Loucy (cell line): ENCODE results near the gene FGF8.

Source experiments
- H2AFZ ChIP-seq: fragments of 200-600 bp; sonication (generic); 2 replicates; pipeline ENCODE4 v1.6.0; 2016; ENCODE audit warnings: antibody characterized with exemption, mild to moderate bottlenecking, low read length, moderate library complexity
- H3F3A ChIP-seq: fragments of 200-600 bp; 2 replicates; pipeline ENCODE4 v1.6.0; 2016; ENCODE audit warnings: antibody characterized with exemption, low read depth, mild to moderate bottlenecking
- H3K27me3 ChIP-seq: fragments of 200-600 bp; sonication (generic); 2 replicates; pipeline ENCODE4 v1.6.1; 2014; ENCODE audit warnings: low read length, mild to moderate bottlenecking; ENCODE audit not compliant: insufficient read depth, poor library complexity, severe bottlenecking
- H3K36me3 ChIP-seq: fragments of 200-600 bp; sonication (generic); 2 replicates; pipeline ENCODE4 v1.6.1; 2016; ENCODE audit warnings: low read length; ENCODE audit not compliant: insufficient read depth
- H3K4me1 ChIP-seq: fragments of 200-600 bp; sonication (generic); 2 replicates; pipeline ENCODE4 v1.5.1; 2014; ENCODE audit warnings: low read length, mild to moderate bottlenecking; ENCODE audit not compliant: insufficient read depth, poor library complexity, severe bottlenecking
- H3K4me2 ChIP-seq: fragments of 200-600 bp; sonication (generic); 2 replicates; pipeline ENCODE4 v1.6.0; 2014; ENCODE audit warnings: antibody characterized with exemption, low read length, low read depth, mild to moderate bottlenecking; ENCODE audit not compliant: poor library complexity, severe bottlenecking
- H3K4me3 ChIP-seq: fragments of 200-600 bp; sonication (generic); 2 replicates; pipeline ENCODE4 v1.5.1; 2014; ENCODE audit warnings: low read length, mild to moderate bottlenecking, mixed read lengths; ENCODE audit not compliant: poor library complexity, severe bottlenecking
- H3K79me2 ChIP-seq: fragments of 200-600 bp; sonication (generic); 2 replicates; pipeline ENCODE4 v1.6.1; 2014; ENCODE audit warnings: low read length; ENCODE audit not compliant: insufficient read depth
- H3K9ac ChIP-seq: fragments of 200-600 bp; sonication (generic); 2 replicates; pipeline ENCODE4 v1.6.0; 2014; ENCODE audit warnings: mild to moderate bottlenecking, low read depth, low read length, moderate library complexity; ENCODE audit not compliant: poor library complexity, severe bottlenecking
- H3K9me2 ChIP-seq: fragments of 200-600 bp; sonication (generic); replicated peaks from 2 replicates; pipeline ENCODE4 v1.6.1; 2016; ENCODE audit warnings: low read depth, low read length, mixed read lengths
- H3K9me3 ChIP-seq: fragments of 200-600 bp; sonication (generic); 2 replicates; pipeline ENCODE4 v1.6.1; 2014; ENCODE audit warnings: mild to moderate bottlenecking, antibody characterized with exemption, low read length, low read depth; ENCODE audit not compliant: insufficient read depth
- H4K20me1 ChIP-seq: fragments of 200-600 bp; sonication (generic); 2 replicates; pipeline ENCODE4 v1.6.0; 2014; ENCODE audit warnings: antibody characterized with exemption, low read length, mild to moderate bottlenecking; ENCODE audit not compliant: insufficient read depth, poor library complexity, severe bottlenecking
- EZH2phosphoT487 ChIP-seq: fragments of 200-600 bp; IDR thresholded peaks from 2 replicates; pipeline ENCODE4 v1.6.1; 2018; ENCODE audit warnings: antibody characterized with exemption, mild to moderate bottlenecking, moderate library complexity, borderline replicate concordance
- TF ChIP-seq, protein P1 (sequence below): fragments of 200-600 bp; sonication (generic); conservative IDR thresholded peaks from 2 replicates; pipeline ENCODE4 v1.5.1; 2014; ENCODE audit warnings: mild to moderate bottlenecking, antibody characterized with exemption, low read length

Gene FGF8

DNA sequence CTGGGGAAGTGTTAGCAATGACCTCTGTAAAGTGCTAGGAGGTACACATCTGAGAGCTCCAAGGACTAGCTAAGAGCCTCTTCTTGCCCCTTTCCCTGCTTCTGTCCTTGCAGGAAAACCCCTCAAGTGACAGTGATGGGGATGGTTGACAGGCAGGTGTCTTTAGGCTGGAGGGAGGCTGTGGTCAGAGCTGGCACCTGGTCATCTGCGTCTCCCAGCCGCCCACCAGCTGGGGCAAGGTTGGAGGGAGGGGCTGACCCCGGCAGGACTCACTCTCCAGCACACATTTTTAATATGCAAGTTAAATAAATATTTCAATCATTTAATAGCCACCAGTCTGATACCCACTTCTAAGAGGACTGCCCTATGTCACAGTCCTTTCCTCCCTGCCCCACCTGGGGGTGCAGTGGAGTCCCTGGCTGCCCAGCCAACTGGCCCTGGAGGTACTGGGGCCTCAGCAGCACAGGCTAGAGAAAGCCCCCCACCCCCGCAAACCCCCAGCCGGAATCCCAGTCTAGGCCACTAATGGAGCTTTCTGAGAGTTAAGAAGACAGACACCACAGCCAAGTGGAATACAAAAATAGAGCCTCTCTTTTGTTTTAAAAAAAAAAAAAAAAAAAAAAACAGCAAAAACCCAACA lies 6.3 kb downstream of the FGF8 start:
- Histone ChIP-seq H3K9me3 (no peaks in the 10 kb centered on the region), H3K4me3 (no peak overlapping the region), H3K36me3 (no peaks in the 10 kb centered on the region), H3K9me2 (no peaks in the 10 kb centered on the region), H2AFZ (no peak overlapping the region), H3K27me3 (no peaks in the 10 kb centered on the region), H3K4me2 (no peak overlapping the region), H4K20me1 (no peaks in the 10 kb centered on the region), H3K4me1 (no peaks in the 10 kb centered on the region), H3F3A (no peaks in the 10 kb centered on the region), H3K9ac (no peak overlapping the region), H3K79me2 (no peaks in the 10 kb centered on the region)
- TF ChIP-seq, protein P1, sequence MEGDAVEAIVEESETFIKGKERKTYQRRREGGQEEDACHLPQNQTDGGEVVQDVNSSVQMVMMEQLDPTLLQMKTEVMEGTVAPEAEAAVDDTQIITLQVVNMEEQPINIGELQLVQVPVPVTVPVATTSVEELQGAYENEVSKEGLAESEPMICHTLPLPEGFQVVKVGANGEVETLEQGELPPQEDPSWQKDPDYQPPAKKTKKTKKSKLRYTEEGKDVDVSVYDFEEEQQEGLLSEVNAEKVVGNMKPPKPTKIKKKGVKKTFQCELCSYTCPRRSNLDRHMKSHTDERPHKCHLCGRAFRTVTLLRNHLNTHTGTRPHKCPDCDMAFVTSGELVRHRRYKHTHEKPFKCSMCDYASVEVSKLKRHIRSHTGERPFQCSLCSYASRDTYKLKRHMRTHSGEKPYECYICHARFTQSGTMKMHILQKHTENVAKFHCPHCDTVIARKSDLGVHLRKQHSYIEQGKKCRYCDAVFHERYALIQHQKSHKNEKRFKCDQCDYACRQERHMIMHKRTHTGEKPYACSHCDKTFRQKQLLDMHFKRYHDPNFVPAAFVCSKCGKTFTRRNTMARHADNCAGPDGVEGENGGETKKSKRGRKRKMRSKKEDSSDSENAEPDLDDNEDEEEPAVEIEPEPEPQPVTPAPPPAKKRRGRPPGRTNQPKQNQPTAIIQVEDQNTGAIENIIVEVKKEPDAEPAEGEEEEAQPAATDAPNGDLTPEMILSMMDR, result no peak
- TF ChIP-seq EZH2phosphoT487, result no peak

DNA sequence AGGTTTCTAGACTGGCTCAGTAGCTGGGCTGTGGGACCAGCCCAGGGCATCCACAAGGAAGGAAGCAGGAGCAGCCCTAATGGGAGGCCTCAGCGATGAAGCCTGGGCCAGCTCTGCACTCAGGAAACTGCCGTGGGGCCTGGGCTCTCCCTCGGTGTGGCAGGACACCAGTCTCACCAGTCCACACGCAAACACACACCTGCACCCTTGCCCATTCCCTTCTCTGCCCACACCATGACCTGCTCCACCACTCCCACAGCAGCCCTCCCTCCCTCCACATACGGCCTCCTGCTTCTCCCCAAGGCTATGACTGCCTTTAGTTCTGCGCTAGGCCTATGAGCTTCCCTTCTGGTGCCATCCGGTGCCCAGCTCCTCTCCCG lies 7.1 kb downstream of the FGF8 start:
- no peak for TF ChIP-seq EZH2phosphoT487
- TF ChIP-seq, protein P1, result no peak
- Histone ChIP-seq H3K9ac (no peak overlapping the region), H3K9me2 (no peaks in the 10 kb centered on the region), H3K9me3 (no peaks in the 10 kb centered on the region), H3F3A (no peaks in the 10 kb centered on the region), H3K27me3 (no peaks in the 10 kb centered on the region), H3K36me3 (no peaks in the 10 kb centered on the region), H3K4me1 (no peaks in the 10 kb centered on the region), H3K4me3 (no peak overlapping the region), H3K79me2 (no peaks in the 10 kb centered on the region), H3K4me2 (no peak overlapping the region), H2AFZ (no peak overlapping the region), H4K20me1 (no peaks in the 10 kb centered on the region)

DNA sequence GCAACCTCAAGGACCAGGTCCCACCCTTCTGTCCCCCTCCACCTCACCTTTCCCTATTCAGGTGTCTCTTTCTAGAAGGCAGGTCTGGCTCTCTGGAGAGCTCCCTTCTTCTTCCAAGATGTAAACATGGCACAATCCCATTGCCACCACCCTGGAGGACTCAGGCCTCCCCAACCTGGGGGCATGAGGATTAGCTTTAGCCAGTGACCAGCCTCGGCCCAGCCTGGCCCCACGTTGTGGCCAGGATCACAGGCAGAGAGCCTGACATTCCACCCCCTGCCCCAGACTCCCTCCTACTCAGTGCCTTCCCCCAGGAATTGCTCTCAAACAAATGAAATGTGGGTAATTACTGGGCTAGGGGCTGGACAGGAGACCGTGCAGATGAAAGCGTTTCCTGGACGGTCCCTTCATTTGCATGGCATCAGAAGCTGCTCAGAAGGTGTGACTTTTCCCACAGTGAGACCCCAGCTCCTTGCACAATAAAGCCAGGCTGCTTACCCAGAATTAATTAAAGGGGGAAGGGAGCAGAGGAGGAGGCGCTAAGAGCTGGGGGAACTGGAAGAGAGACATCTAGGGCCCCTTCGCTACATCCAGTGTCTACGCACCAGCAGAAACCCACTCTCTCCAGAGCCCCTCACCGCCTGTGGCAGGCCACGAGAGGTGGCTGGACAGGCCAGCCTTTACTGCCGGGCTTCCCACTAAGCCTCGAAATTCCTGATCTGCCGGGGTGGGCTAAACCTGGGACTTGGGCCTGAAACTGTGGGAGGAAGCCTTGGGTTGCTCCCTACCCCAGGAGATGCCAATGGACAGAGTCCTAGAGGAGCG lies 7.7 kb downstream of the FGF8 start:
- Histone ChIP-seq H3K9me2 (no peaks in the 10 kb centered on the region), H2AFZ (no peak overlapping the region), H3K27me3 (no peaks in the 10 kb centered on the region)

More for the DNA sequence above, 7.7 kb downstream of the FGF8 start:
- Histone ChIP-seq H3K4me2 (no peak overlapping the region), H3K36me3 (no peaks in the 10 kb centered on the region), H3K4me3 (no peak overlapping the region), H3K9ac (no peak overlapping the region), H3K4me1 (no peaks in the 10 kb centered on the region), H3K9me3 (no peaks in the 10 kb centered on the region), H4K20me1 (no peaks in the 10 kb centered on the region), H3F3A (no peaks in the 10 kb centered on the region), H3K79me2 (no peaks in the 10 kb centered on the region)
- TF ChIP-seq, protein P1, result no peak
- TF ChIP-seq EZH2phosphoT487, result no peak
